HEK293T (cell line): ENCODE results near the gene AGTPBP1.

ENCODE experiments used
- ARNT ChIP-seq: fragments of 450-650 bp; IDR thresholded peaks from 2 replicates; pipeline ENCODE4 v1.6.1; 2017; ENCODE audit warnings: mild to moderate bottlenecking
- BHLHE40 ChIP-seq: fragments of 450-650 bp; IDR thresholded peaks from 2 replicates; pipeline ENCODE4 v1.6.1; 2016; ENCODE audit warnings: mild to moderate bottlenecking, moderate library complexity, borderline replicate concordance
- CTBP1 ChIP-seq: fragments of 450-650 bp; IDR thresholded peaks from 2 replicates; pipeline ENCODE4 v1.6.1; 2016; ENCODE audit warnings: borderline replicate concordance
- ELF4 ChIP-seq: fragments of 450-650 bp; IDR thresholded peaks from 2 replicates; pipeline ENCODE4 v1.6.1; 2017; ENCODE audit warnings: antibody characterized with exemption
- FOXK2 ChIP-seq: fragments of 450-650 bp; IDR thresholded peaks from 2 replicates; pipeline ENCODE4 v1.6.1; 2016; ENCODE audit warnings: mild to moderate bottlenecking
- FOXM1 ChIP-seq: fragments of 450-650 bp; IDR thresholded peaks from 2 replicates; pipeline ENCODE4 v1.6.1; 2017; ENCODE audit warnings: mild to moderate bottlenecking, borderline replicate concordance
- L3MBTL2 ChIP-seq: fragments of 450-650 bp; conservative IDR thresholded peaks from 2 replicates; pipeline ENCODE4 v1.6.1; 2016; ENCODE audit warnings: mild to moderate bottlenecking
- SP1 ChIP-seq: fragments of 450-650 bp; IDR thresholded peaks from 2 replicates; pipeline ENCODE4 v1.6.1; 2017
- SUZ12 ChIP-seq: fragments of 450-650 bp; IDR thresholded peaks from 2 replicates; pipeline ENCODE4 v1.6.1; 2016; ENCODE audit warnings: mild to moderate bottlenecking
- ZNF384 ChIP-seq: fragments of 450-650 bp; IDR thresholded peaks from 2 replicates; pipeline ENCODE4 v1.6.1; 2016

DNA sequence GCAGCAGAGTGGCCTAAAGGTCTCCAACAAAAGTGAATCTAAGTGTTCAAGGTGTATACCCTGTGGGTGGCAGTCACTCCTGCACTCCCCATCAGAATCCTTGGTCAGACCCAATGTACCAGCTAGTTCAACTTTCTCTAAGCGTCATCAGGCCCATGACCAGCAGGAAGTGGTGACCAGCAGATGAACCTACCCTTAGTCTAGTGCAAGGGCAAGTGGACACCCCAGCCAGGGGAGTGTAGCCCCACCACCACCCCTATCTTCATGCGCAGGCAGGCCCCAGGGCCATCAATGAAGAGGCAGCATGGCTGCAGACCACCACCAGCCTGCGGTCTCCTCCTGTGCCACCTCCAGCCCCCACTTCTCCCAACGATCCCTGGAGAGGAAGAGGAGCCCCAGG, 213.1 kb downstream of the AGTPBP1 start:
- TF ChIP-seq SUZ12 (no peak), ZNF384 (no peak), ELF4 (no peak), CTBP1 (no peak), L3MBTL2 (no peak), BHLHE40 (no peak), FOXK2 (no peak), FOXM1 (no peak), ARNT (no peak), SP1 (no peak)
